CD14-positive monocyte (primary cell): ENCODE results near the gene DDX31. TPM values are rescaled to one million over a fixed set of nuclear protein-coding genes. Genes with fewer than 3 reads are reported as not detected.

Experiments
- DNase-seq, 3 donors: peaks; one replicate each; pipeline ENCODE4 v3.0.0-alpha.2; 2011 to 2022
- H2AFZ ChIP-seq: 2 replicates; pipeline ENCODE4 v1.6.0; 2012; ENCODE audit warnings: mild to moderate bottlenecking, low read depth, low read length, inconsistent platforms; ENCODE audit not compliant: insufficient read depth, poor library complexity, severe bottlenecking
- H3K27ac ChIP-seq, 2 donors: 1 replicate in 1 of 2; 2 replicates in 1 of 2; pipeline ENCODE4 v1.5.1; 2012 to 2013; ENCODE audit warnings: low read length in 2 of 2, control low read depth in 1 of 2, inconsistent platforms in 1 of 2, low read depth in 1 of 2, mild to moderate bottlenecking in 1 of 2
- H3K27me3 ChIP-seq, 2 donors: one replicate each; pipeline versions ENCODE4 v1.6.0 to v1.6.1; 2011 to 2013; ENCODE audit warnings: low read length in 2 of 2; ENCODE audit not compliant: control insufficient read depth in 2 of 2, insufficient read depth in 2 of 2
- H3K36me3 ChIP-seq, 2 donors: replicated peaks in 1 of 2; 1 replicate in 1 of 2; 2 replicates in 1 of 2; pipeline versions ENCODE4 v1.5.1 to v1.6.1; 2012 to 2013; ENCODE audit warnings: low read length in 2 of 2, control low read depth in 1 of 2, inconsistent platforms in 1 of 2, mild to moderate bottlenecking in 1 of 2; ENCODE audit not compliant: insufficient read depth in 2 of 2, control insufficient read depth in 1 of 2
- H3K4me1 ChIP-seq, 2 donors: 1 replicate in 1 of 2; 2 replicates in 1 of 2; pipeline versions ENCODE4 v1.5.1 to v1.6.1; 2012 to 2013; ENCODE audit warnings: low read length in 2 of 2, control low read depth in 1 of 2, inconsistent platforms in 1 of 2, mild to moderate bottlenecking in 1 of 2, moderate library complexity in 1 of 2; ENCODE audit not compliant: insufficient read depth in 2 of 2, control insufficient read depth in 1 of 2
- H3K4me2 ChIP-seq: replicated peaks from 2 replicates; pipeline ENCODE3; 2012; ENCODE audit warnings: low read length, moderate library complexity, mild to moderate bottlenecking; ENCODE audit not compliant: poor library complexity, severe bottlenecking; ENCODE audit errors: extremely low read depth
- H3K4me3 ChIP-seq, 3 experiments: fragments of 200-600 bp in 1 of 3; sonication (generic) in 1 of 3; replicated peaks in 1 of 3; 1 replicate in 2 of 3; 2 replicates in 1 of 3; pipeline ENCODE4 v1.5.1; 2011 to 2013; ENCODE audit warnings: low read length in 3 of 3, mild to moderate bottlenecking in 3 of 3, control low read depth in 2 of 3, low read depth in 2 of 3, inconsistent platforms in 1 of 3, moderate library complexity in 1 of 3
- H3K79me2 ChIP-seq: 2 replicates; pipeline ENCODE4 v1.6.0; 2012; ENCODE audit warnings: mild to moderate bottlenecking, control low read depth, inconsistent platforms, low read length, moderate library complexity; ENCODE audit not compliant: insufficient read depth
- H3K9ac ChIP-seq: 2 replicates; pipeline ENCODE4 v1.6.0; 2017; ENCODE audit warnings: low read length, mild to moderate bottlenecking; ENCODE audit not compliant: insufficient read depth, poor library complexity, severe bottlenecking
- H3K9me3 ChIP-seq, 2 donors: replicated peaks in 1 of 2; 1 replicate in 1 of 2; 2 replicates in 1 of 2; pipeline versions ENCODE4 v1.5.1 to v1.6.1; 2012 to 2013; ENCODE audit warnings: low read length in 2 of 2, control low read depth in 1 of 2; ENCODE audit not compliant: control insufficient read depth in 1 of 2, insufficient read depth in 1 of 2
- H4K20me1 ChIP-seq: 2 replicates; pipeline ENCODE4 v1.6.0; 2012; ENCODE audit warnings: mild to moderate bottlenecking, low read length, control low read depth, moderate library complexity; ENCODE audit not compliant: insufficient read depth
- H3K27ac Mint-ChIP-seq, 7 donors: one replicate each; pipeline ENCODE4 v1.8.0; 2020; ENCODE audit warnings: mild to moderate bottlenecking in 7 of 7, mixed read lengths in 7 of 7, moderate library complexity in 6 of 7, inconsistent platforms in 2 of 7
- H3K27me3 Mint-ChIP-seq, 3 donors: one replicate each; pipeline ENCODE4 v1.8.0; 2021 to 2022; ENCODE audit warnings: low read depth in 3 of 3, mild to moderate bottlenecking in 3 of 3, mixed read lengths in 3 of 3, moderate library complexity in 3 of 3, inconsistent platforms in 1 of 3
- H3K36me3 Mint-ChIP-seq, 2 donors: one replicate each; pipeline ENCODE4 v1.8.0; 2020; ENCODE audit warnings: mixed read lengths in 2 of 2, inconsistent platforms in 1 of 2, mild to moderate bottlenecking in 1 of 2
- H3K4me1 Mint-ChIP-seq: one replicate; pipeline ENCODE4 v1.8.0; 2020; ENCODE audit warnings: mild to moderate bottlenecking, mixed read lengths
- H3K4me3 Mint-ChIP-seq, 2 donors: one replicate each; pipeline ENCODE4 v1.8.0; 2020; ENCODE audit warnings: mild to moderate bottlenecking in 2 of 2, mixed read lengths in 2 of 2, moderate library complexity in 1 of 2
- H3K9me3 Mint-ChIP-seq, 7 donors: one replicate each; pipeline ENCODE4 v1.8.0; 2020 to 2022; ENCODE audit warnings: mixed read lengths in 7 of 7, mild to moderate bottlenecking in 6 of 7, moderate library complexity in 6 of 7, inconsistent platforms in 2 of 7
- WGBS: methylation state at CpG from one replicate; pipeline ENCODE4 v1.1.5; 2013; ENCODE audit warnings: missing lambda C conversion rate; ENCODE audit not compliant: insufficient coverage; 5-methylcytosine and 5-hydroxymethylcytosine counted together
- intact Hi-C, 2 donors: fragments of 100-400 bp; cut with micrococcal nuclease; formaldehyde crosslinking; loops; one replicate each; pipeline versions ENCODE4 v1.15.0 to v1.15.1; 2023
- polyA plus RNA-seq, 3 donors: library from polyadenylated mRNA; depleted of rRNA in 1 of 3; unstranded in 2 of 3; stranded (reverse) in 1 of 3; fragments of 300-500 nt in 2 of 3; fragments of >200 nt in 1 of 3; fragmentation: Illumina TruSeq in 2 of 3; gene quantifications; 1 replicate in 2 of 3; 2 replicates in 1 of 3; pipeline ENCODE4 v1.2.3, GENCODE V29; 2012 to 2021
- TF ChIP-seq, protein P1 (sequence below): fragments of 200-600 bp; IDR thresholded peaks from one replicate; pipeline ENCODE4 v1.8.0; 2022; ENCODE audit warnings: antibody characterized with exemption, mild to moderate bottlenecking

DDX31 gene
- polyA plus RNA-seq, 3 donors = 1.1 to 4.2 (median 1.5) TPM

DNA sequence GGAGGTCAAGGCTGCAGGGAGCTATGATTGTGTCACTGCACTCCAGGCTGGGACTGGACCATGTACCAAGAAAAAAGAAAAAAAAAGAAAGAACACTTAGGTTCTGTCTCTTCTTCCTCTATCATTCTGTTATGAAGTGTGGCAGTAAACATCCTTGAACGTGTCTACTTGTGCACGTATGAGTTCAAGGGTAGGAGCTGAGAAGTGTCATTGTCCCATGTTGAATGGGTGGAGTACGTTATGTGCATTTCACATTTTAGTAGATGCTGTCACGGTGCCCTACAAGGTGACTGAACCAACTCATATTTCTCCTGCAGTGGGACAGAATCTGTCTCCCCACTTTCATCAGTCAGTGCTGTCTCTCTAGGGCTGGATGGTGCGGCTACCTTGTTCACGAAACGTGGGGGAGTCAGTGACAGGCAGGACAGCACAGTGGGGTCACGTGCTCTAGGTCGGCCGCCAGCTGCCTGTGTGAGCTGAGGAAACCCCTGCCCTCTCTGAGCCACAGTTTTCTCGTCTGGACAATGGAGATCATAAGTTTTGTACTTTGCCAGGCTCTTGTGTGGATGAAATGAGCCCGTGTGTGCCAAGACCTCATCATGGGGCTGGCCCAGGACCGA is 47.7 kb upstream of the DDX31 start:
- no peaks in the 10 kb centered on the region for H3K36me3 Mint-ChIP-seq
- H3K4me1 Mint-ChIP-seq = no peaks in the 10 kb centered on the region
- no peak overlapping the region for H3K27ac Mint-ChIP-seq
- Histone ChIP-seq H3K4me1 (no peaks in the 10 kb centered on the region), H2AFZ (no peak overlapping the region), H3K4me3 (no peak overlapping the region), H3K9me3 (no peaks in the 10 kb centered on the region), H3K9ac (no peak overlapping the region), H3K27ac (no peak overlapping the region), H3K79me2 (no peaks in the 10 kb centered on the region), H3K4me2 (no peak overlapping the region), H3K27me3 (peaks cover 0 to 10% of the 10 kb centered on the region in 2 donors), H4K20me1 (no peaks in the 10 kb centered on the region), H3K36me3 (no peaks in the 10 kb centered on the region)
- intact Hi-C loops = no loop called here
- WGBS = 67% methylated on average over 9 of the region's 13 CpGs
- DNase-seq = no peak
- TF ChIP-seq, protein P1, sequence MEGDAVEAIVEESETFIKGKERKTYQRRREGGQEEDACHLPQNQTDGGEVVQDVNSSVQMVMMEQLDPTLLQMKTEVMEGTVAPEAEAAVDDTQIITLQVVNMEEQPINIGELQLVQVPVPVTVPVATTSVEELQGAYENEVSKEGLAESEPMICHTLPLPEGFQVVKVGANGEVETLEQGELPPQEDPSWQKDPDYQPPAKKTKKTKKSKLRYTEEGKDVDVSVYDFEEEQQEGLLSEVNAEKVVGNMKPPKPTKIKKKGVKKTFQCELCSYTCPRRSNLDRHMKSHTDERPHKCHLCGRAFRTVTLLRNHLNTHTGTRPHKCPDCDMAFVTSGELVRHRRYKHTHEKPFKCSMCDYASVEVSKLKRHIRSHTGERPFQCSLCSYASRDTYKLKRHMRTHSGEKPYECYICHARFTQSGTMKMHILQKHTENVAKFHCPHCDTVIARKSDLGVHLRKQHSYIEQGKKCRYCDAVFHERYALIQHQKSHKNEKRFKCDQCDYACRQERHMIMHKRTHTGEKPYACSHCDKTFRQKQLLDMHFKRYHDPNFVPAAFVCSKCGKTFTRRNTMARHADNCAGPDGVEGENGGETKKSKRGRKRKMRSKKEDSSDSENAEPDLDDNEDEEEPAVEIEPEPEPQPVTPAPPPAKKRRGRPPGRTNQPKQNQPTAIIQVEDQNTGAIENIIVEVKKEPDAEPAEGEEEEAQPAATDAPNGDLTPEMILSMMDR = no peak
- H3K27me3 Mint-ChIP-seq = peaks cover 23 to 32% (median 25%) of the 10 kb centered on the region in 3 donors
- peak overlapping the region in 1 of 2 donors; percentile 11 for H3K4me3 Mint-ChIP-seq
- H3K9me3 Mint-ChIP-seq = peaks cover 0 to 2% (median 0%) of the 10 kb centered on the region in 7 donors

DNA sequence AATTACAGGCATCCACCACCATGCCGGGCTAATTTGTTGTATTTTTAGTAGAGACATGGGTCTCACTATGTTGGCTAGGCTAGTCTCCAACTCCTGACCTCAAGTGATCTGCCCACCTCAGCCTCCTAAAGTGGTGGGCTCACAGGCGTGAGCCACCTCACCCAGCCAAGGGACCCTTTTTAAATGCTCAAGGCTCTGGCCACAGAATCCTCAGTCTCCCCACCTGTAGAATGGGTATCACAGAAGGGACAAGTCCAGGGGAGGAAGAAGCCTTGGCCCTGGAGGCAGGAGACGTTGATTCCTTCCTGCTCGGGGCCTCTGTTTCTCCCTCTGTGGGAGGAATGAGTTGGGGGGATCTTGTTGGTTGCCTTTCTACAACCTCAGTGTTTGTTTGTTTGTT is 46.2 kb upstream of the DDX31 start:
- no peak overlapping the region for H2AFZ ChIP-seq
- TF ChIP-seq, protein P1 = no peak
- Mint-ChIP-seq H3K4me3 (no peak overlapping the region), H3K36me3 (no peaks in the 10 kb centered on the region), H3K27me3 (peaks cover 22 to 32% (median 22%) of the 10 kb centered on the region in 3 donors), H3K4me1 (no peaks in the 10 kb centered on the region), H3K9me3 (peaks cover 0 to 2% (median 0%) of the 10 kb centered on the region in 7 donors), H3K27ac (no peak overlapping the region)
- H3K4me1 ChIP-seq = no peaks in the 10 kb centered on the region
- no CpG with 5 or more reads among the region's 4 CpGs for WGBS
- DNase-seq = no peak
- no peaks in the 10 kb centered on the region for H4K20me1 ChIP-seq
- H3K27me3 ChIP-seq = peaks cover 0 to 10% of the 10 kb centered on the region in 2 donors
- no peak overlapping the region for H3K9ac ChIP-seq
- H3K9me3 ChIP-seq = no peaks in the 10 kb centered on the region
- intact Hi-C loops = no loop called here
- no peak overlapping the region for H3K27ac ChIP-seq
- no peak overlapping the region for H3K4me2 ChIP-seq
- no peaks in the 10 kb centered on the region for H3K36me3 ChIP-seq
- no peak overlapping the region for H3K4me3 ChIP-seq
- H3K79me2 ChIP-seq = no peaks in the 10 kb centered on the region
